GM18498 (cell line): ENCODE measurements around the gene DSP.

ENCODE experiments used
- ATAC-seq: cut with Tn5 transposase; IDR thresholded peaks from one replicate; pipeline ENCODE4 v1.9.1; 2021; ENCODE audit warnings: mild to moderate bottlenecking, moderate library complexity; ENCODE audit not compliant: unreplicated experiment

Gene DSP

GRCh38 chr6:7559651-7560385, 18.3 kb downstream of the DSP start:
- no peak for ATAC-seq

GRCh38 chr6:7561153-7561964, 19.9 kb downstream of the DSP start:
- no peak for ATAC-seq

GRCh38 chr6:7562769-7563168, 21.3 kb downstream of the DSP start:
- no peak for ATAC-seq

GRCh38 chr6:7566107-7566506, 24.6 kb downstream of the DSP start:
- no peak for ATAC-seq

GRCh38 chr6:7566617-7567173, 25.2 kb downstream of the DSP start:
- ATAC-seq, result no peak

GRCh38 chr6:7568021-7568420, 26.6 kb downstream of the DSP start:
- ATAC-seq, result no peak

GRCh38 chr6:7569082-7569481, 27.6 kb downstream of the DSP start:
- ATAC-seq, result no peak

GRCh38 chr6:7572213-7572943, 30.9 kb downstream of the DSP start:
- ATAC-seq, result no peak

GRCh38 chr6:7574500-7574899, 33.0 kb downstream of the DSP start:
- ATAC-seq, result no peak

- no peak for ATAC-seq
Observed at GRCh38 chr6:7578516-7578915, 37.0 kb downstream of the DSP start.

- no peak for ATAC-seq
Observed at GRCh38 chr6:7578931-7579330, 37.5 kb downstream of the DSP start.

GRCh38 chr6:7579851-7580250, 38.4 kb downstream of the DSP start:
- ATAC-seq, result no peak

GRCh38 chr6:7580537-7580926, 39.1 kb downstream of the DSP start:
- no peak for ATAC-seq

- no peak for ATAC-seq
Observed at GRCh38 chr6:7580927-7581618, 39.6 kb downstream of the DSP start.

GRCh38 chr6:7585287-7585930, 43.9 kb downstream of the DSP start:
- no peak for ATAC-seq

GRCh38 chr6:7587631-7588100, 46.2 kb downstream of the DSP start:
- ATAC-seq, result no peak

- no peak for ATAC-seq
Observed at GRCh38 chr6:7588506-7588905, 47.0 kb downstream of the DSP start.

GRCh38 chr6:7589221-7589620, 47.8 kb downstream of the DSP start:
- no peak for ATAC-seq

- peak; percentile 100 for ATAC-seq
Observed at GRCh38 chr6:7589949-7590917, 48.8 kb downstream of the DSP start, which contains the start of gene SNRNP48. SNRNP48 (plus strand) TSS chr6:7590198; CDS start chr6:7590258, 60 bp downstream.
